Cardiac muscle cell (in vitro differentiated cells and primary cell): ENCODE results near the gene PIEZO1. TPM values are rescaled to one million over a fixed set of nuclear protein-coding genes. Genes with fewer than 3 reads are reported as not detected.

Source experiments
- DNase-seq, 2 donors: peaks; one replicate each; pipeline versions ENCODE4 v3.0.0 to v3.0.0-alpha.2; 2010 to 2017; ENCODE audit warnings: low read depth in 1 of 2, low spot score in 1 of 2
- H3K27ac ChIP-seq: fragments of 200-600 bp; sonication (generic); 2 replicates; pipeline ENCODE4 v1.5.1; 2016
- H3K27me3 ChIP-seq: fragments of 200-600 bp; sonication (generic); 2 replicates; pipeline ENCODE4 v1.6.0; 2016; ENCODE audit warnings: control low read depth
- H3K36me3 ChIP-seq: fragments of 200-600 bp; sonication (generic); 2 replicates; pipeline ENCODE4 v1.5.1; 2016; ENCODE audit warnings: control low read depth
- H3K4me1 ChIP-seq: fragments of 200-600 bp; sonication (generic); 2 replicates; pipeline ENCODE4 v1.8.1; 2017; ENCODE audit warnings: low read depth, mild to moderate bottlenecking, mixed run types
- H3K4me3 ChIP-seq: fragments of 200-600 bp; sonication (generic); 2 replicates; pipeline ENCODE4 v1.5.1; 2016; ENCODE audit warnings: mild to moderate bottlenecking
- H3K9me3 ChIP-seq: fragments of 200-600 bp; sonication (generic); 2 replicates; pipeline ENCODE4 v1.5.1; 2017; ENCODE audit warnings: low read depth, mild to moderate bottlenecking, control low read depth
- CTCF ChIP-seq: IDR thresholded peaks from 2 replicates; pipeline ENCODE4 v1.5.1; 2012; ENCODE audit warnings: low read depth, mild to moderate bottlenecking, low read length
- polyA plus RNA-seq: library from polyadenylated mRNA; unstranded; fragments of >200 nt; fragmentation: Nextera tagmentation; extraction: Ambion mirVana; gene quantifications from 2 replicates; pipeline ENCODE4 v1.2.1, GENCODE V29; 2016
- total RNA-seq: library from RNA; depleted of rRNA; stranded (reverse); fragments of >200 nt; gene quantifications from 2 replicates; pipeline ENCODE4 v1.2.3, GENCODE V29; 2016

Gene PIEZO1
- total and polyA plus RNA-seq, 2 experiments from 2014 or later, result 32.7 to 121 TPM

GRCh38 chr16:88759245-88759975 lies 25.6 kb downstream of the PIEZO1 start:
- DNase-seq, result peak; percentile 40 to 95
- peak overlapping the region; percentile 99 for H3K27ac ChIP-seq

DNA sequence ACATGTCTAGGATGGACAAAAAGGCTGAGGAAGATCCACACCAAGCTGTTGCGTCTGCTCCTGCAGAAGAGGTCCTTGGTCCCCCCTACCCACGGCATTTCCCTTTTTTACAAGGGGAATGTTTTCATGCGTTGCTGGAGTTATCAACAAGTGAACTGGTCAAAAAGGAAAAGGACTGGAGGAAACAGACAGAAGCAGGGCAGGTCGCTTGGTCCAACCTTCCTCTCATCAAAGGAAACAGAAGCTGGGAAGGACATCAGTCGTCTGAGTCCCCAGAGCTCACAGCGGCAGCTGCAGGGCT lies 26.1 kb downstream of the PIEZO1 start:
- Histone ChIP-seq H3K9me3 (no peaks in the 10 kb centered on the region), H3K27me3 (no peaks in the 10 kb centered on the region), H3K27ac (peak overlapping the region; percentile 99), H3K36me3 (no peaks in the 10 kb centered on the region), H3K4me3 (no peak overlapping the region), H3K4me1 (peaks cover 33% of the 10 kb centered on the region)
- no peak for TF ChIP-seq CTCF
- DNase-seq, result no peak

More at GRCh38 chr16:88759245-88759975, 25.6 kb downstream of the PIEZO1 start:
- TF ChIP-seq CTCF, result no peak
- H3K36me3 ChIP-seq, result no peaks in the 10 kb centered on the region
- no peak overlapping the region for H3K4me3 ChIP-seq
- no peaks in the 10 kb centered on the region for H3K27me3 ChIP-seq
- H3K9me3 ChIP-seq, result no peaks in the 10 kb centered on the region
- H3K4me1 ChIP-seq, result peaks cover 37% of the 10 kb centered on the region

- Histone ChIP-seq H3K27me3 (no peaks in the 10 kb centered on the region), H3K27ac (peak overlapping the region; percentile 99), H3K9me3 (no peaks in the 10 kb centered on the region), H3K4me3 (no peak overlapping the region), H3K4me1 (peaks cover 28% of the 10 kb centered on the region), H3K36me3 (no peaks in the 10 kb centered on the region)
- DNase-seq, result no peak
- no peak for TF ChIP-seq CTCF
Observed at GRCh38 chr16:88758227-88758943, 26.6 kb downstream of the PIEZO1 start.

DNA sequence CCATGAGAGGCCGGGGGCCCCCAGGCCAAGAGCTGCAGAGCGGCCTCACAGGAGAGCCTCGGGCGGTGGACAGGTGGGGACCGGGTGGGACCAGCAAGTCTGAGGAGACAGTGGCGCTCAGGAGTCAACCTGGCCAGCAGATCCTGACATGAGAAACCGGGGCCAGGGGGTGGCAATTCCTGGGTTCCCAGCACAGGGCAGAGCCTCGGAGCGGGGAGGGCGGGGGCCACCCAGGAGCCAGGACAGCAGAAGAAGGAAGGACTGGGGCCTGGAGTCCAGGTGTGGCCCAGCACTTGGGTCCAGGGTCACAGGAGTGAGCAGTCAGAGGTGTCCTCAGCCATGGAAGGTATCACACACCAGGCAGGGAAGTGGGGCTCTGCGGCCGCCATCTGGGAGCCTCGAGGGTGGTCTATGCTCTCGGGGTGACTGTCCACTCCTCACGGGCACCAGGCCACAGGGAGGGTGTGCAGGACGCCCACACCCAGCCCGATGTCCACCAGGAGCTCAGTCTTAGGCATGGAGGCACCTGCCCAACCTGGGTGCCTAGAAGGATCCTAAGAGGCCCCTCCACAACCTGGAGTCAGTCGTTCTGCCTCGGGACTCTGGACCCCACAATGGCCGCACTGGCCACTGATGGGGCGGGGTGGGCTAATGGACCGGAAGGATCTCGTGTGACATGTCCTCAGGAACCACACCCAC lies 29.1 kb downstream of the PIEZO1 start:
- DNase-seq, result no peak
- Histone ChIP-seq H3K4me3 (no peak overlapping the region), H3K9me3 (no peaks in the 10 kb centered on the region), H3K4me1 (peaks cover 17% of the 10 kb centered on the region), H3K36me3 (no peaks in the 10 kb centered on the region), H3K27ac (no peak overlapping the region), H3K27me3 (no peaks in the 10 kb centered on the region)
- no peak for TF ChIP-seq CTCF

GRCh38 chr16:88754912-88755744 lies 29.9 kb downstream of the PIEZO1 start:
- peak in 1 of 2 donors; percentile 25 for DNase-seq
- Histone ChIP-seq H3K27me3 (no peaks in the 10 kb centered on the region), H3K4me3 (no peak overlapping the region), H3K36me3 (no peaks in the 10 kb centered on the region), H3K4me1 (peaks cover 16% of the 10 kb centered on the region), H3K27ac (no peak overlapping the region), H3K9me3 (no peaks in the 10 kb centered on the region)
- no peak for TF ChIP-seq CTCF
